Tibial artery (tissue), 4 donors: ENCODE measurements around the gene DVL1.
"Not testable (repeated sequence)": the region's sequence is repeated elsewhere in the genome, so short reads cannot be mapped to it uniquely, and the experiment has no call there.

ENCODE experiments used
- DNase-seq, 2 donors: peaks; one replicate each; pipeline ENCODE4 v3.0.0-alpha.2; 2019
- H3K27ac ChIP-seq, 2 donors: fragments of 200-600 bp; sonication (generic) in 1 of 2; 1 replicate in 1 of 2; 2 replicates in 1 of 2; pipeline ENCODE4 v1.5.1; 2018 to 2019; ENCODE audit warnings: mild to moderate bottlenecking in 1 of 2
- H3K27me3 ChIP-seq, 2 donors: fragments of 200-600 bp; sonication (generic) in 1 of 2; one replicate each; pipeline versions ENCODE4 v1.5.1 to v1.6.0; 2016 to 2019
- H3K36me3 ChIP-seq, 3 donors: fragments of 200-600 bp; sonication (generic) in 2 of 3; one replicate each; pipeline ENCODE4 v1.5.1; 2016 to 2019; ENCODE audit warnings: mild to moderate bottlenecking in 2 of 3
- H3K4me1 ChIP-seq, 4 donors: fragments of 200-600 bp; sonication (generic) in 2 of 4; 1 replicate in 3 of 4; 2 replicates in 1 of 4; pipeline ENCODE4 v1.5.1; 2016 to 2019
- H3K4me3 ChIP-seq, 2 donors: fragments of 200-600 bp; sonication (generic) in 1 of 2; 1 replicate in 1 of 2; 2 replicates in 1 of 2; pipeline ENCODE4 v1.5.1; 2018 to 2019; ENCODE audit warnings: mild to moderate bottlenecking in 2 of 2
- H3K9me3 ChIP-seq, 3 donors: fragments of 200-600 bp; sonication (generic) in 1 of 3; one replicate each; pipeline ENCODE4 v1.5.1; 2016 to 2019
- intact Hi-C: fragments of 100-400 bp; cut with DNase I; formaldehyde crosslinking; loops from one replicate; pipeline ENCODE4 v1.15.0; 2023; ENCODE audit warnings: low total_unique reads
- TF ChIP-seq, protein P1 (sequence below), 2 experiments: fragments of 200-600 bp in 1 of 2; fragments of 450-650 bp in 1 of 2; IDR thresholded peaks; one replicate each; pipeline ENCODE4 v1.5.1; 2017 to 2019; ENCODE audit warnings: antibody characterized with exemption in 2 of 2, mild to moderate bottlenecking in 1 of 2, moderate library complexity in 1 of 2

DVL1 gene

GRCh38 chr1:1373051-1373814 is 24.0 kb upstream of the DVL1 start:
- intact Hi-C loops = no loop called here
- Histone ChIP-seq H3K9me3 (no peaks in the 10 kb centered on the region), H3K27me3 (no peaks in the 10 kb centered on the region), H3K36me3 (peaks cover 8 to 20% (median 9%) of the 10 kb centered on the region in 3 donors), H3K27ac (no peak overlapping the region), H3K4me3 (peak overlapping the region; percentile 94 to 99), H3K4me1 (peaks cover 0 to 36% (median 34%) of the 10 kb centered on the region in 4 donors)
- no peak for DNase-seq
- TF ChIP-seq, protein P1, sequence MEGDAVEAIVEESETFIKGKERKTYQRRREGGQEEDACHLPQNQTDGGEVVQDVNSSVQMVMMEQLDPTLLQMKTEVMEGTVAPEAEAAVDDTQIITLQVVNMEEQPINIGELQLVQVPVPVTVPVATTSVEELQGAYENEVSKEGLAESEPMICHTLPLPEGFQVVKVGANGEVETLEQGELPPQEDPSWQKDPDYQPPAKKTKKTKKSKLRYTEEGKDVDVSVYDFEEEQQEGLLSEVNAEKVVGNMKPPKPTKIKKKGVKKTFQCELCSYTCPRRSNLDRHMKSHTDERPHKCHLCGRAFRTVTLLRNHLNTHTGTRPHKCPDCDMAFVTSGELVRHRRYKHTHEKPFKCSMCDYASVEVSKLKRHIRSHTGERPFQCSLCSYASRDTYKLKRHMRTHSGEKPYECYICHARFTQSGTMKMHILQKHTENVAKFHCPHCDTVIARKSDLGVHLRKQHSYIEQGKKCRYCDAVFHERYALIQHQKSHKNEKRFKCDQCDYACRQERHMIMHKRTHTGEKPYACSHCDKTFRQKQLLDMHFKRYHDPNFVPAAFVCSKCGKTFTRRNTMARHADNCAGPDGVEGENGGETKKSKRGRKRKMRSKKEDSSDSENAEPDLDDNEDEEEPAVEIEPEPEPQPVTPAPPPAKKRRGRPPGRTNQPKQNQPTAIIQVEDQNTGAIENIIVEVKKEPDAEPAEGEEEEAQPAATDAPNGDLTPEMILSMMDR (IDR thresholded peaks at IDR 0.05) = no peak

GRCh38 chr1:1371746-1372711 is 22.8 kb upstream of the DVL1 start:
- H3K36me3 ChIP-seq = peaks cover 8 to 20% (median 9%) of the 10 kb centered on the region in 3 donors
- no peak overlapping the region for H3K4me3 ChIP-seq
- no peaks in the 10 kb centered on the region for H3K9me3 ChIP-seq
- peak; percentile 47 to 81 for DNase-seq
- H3K4me1 ChIP-seq = peaks cover 0 to 36% (median 34%) of the 10 kb centered on the region in 4 donors
- no peaks in the 10 kb centered on the region for H3K27me3 ChIP-seq
- H3K27ac ChIP-seq = no peak overlapping the region
- intact Hi-C loops = no loop called here
- TF ChIP-seq, protein P1 (IDR thresholded peaks at IDR 0.05) = peak; percentile 88 to 97

- H3K27me3 ChIP-seq = no peaks in the 10 kb centered on the region
- H3K36me3 ChIP-seq = peaks cover 8 to 20% (median 9%) of the 10 kb centered on the region in 3 donors
- DNase-seq = no peak
- TF ChIP-seq, protein P1 (IDR thresholded peaks at IDR 0.05) = no peak
- no peak overlapping the region for H3K27ac ChIP-seq
- intact Hi-C loops = no loop called here
- no peak overlapping the region for H3K4me3 ChIP-seq
- H3K9me3 ChIP-seq = no peaks in the 10 kb centered on the region
- H3K4me1 ChIP-seq = peaks cover 0 to 36% (median 34%) of the 10 kb centered on the region in 4 donors
Measured at GRCh38 chr1:1371364-1371745, 22.1 kb upstream of the DVL1 start.

- H3K36me3 ChIP-seq = peaks cover 8 to 20% (median 9%) of the 10 kb centered on the region in 3 donors
- H3K27me3 ChIP-seq = no peaks in the 10 kb centered on the region
- TF ChIP-seq, protein P1 (IDR thresholded peaks at IDR 0.05) = no peak
- peaks cover 0 to 33% (median 31%) of the 10 kb centered on the region in 4 donors for H3K4me1 ChIP-seq
- no peak overlapping the region for H3K27ac ChIP-seq
- intact Hi-C loops = no loop called here
- no peak for DNase-seq
- H3K4me3 ChIP-seq = no peak overlapping the region
- H3K9me3 ChIP-seq = no peaks in the 10 kb centered on the region
Measured at GRCh38 chr1:1370771-1371300, 21.6 kb upstream of the DVL1 start.

DNA sequence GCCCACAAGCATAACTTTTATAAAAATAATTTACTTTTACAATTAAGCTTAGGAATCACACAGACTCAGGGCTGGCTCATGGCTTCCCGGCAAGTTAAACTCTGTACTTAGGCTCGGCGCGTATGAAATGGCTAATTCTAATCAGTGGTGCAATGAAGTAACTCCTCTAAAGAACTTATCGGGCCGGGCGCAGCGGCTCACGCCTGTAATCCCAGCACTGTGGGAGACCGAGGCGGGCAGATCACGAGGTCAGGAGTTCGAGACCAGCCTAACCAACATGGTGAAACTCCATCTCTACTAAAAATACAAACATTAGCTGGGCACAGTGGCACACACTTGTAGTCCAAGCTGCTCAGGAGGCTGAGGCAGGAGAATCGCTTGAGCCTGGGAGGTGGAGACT is 20.9 kb upstream of the DVL1 start:
- H3K4me1 ChIP-seq = peaks cover 0 to 30% (median 28%) of the 10 kb centered on the region in 4 donors
- H3K9me3 ChIP-seq, DNase-seq, H3K27ac ChIP-seq, H3K27me3 ChIP-seq, H3K4me3 ChIP-seq, intact Hi-C loops: not testable (repeated sequence)
- H3K36me3 ChIP-seq = peaks cover 8 to 20% (median 9%) of the 10 kb centered on the region in 3 donors
